Testis (tissue), 3 donors: Measurements from ENCODE around the gene NIN. TPM values are rescaled to one million over a fixed set of nuclear protein-coding genes. Genes with fewer than 3 reads are reported as not detected.

Experiments used
- DNase-seq: peaks from one replicate; pipeline ENCODE4 v3.0.0-alpha.2; 2019
- H3K27ac ChIP-seq, 2 donors: fragments of 200-600 bp; sonication (generic); one replicate each; pipeline ENCODE4 v1.5.1; 2019
- H3K27me3 ChIP-seq: fragments of 200-600 bp; sonication (generic); one replicate; pipeline ENCODE4 v1.5.1; 2019
- H3K36me3 ChIP-seq: fragments of 200-600 bp; sonication (generic); one replicate; pipeline ENCODE4 v1.5.1; 2017; ENCODE audit warnings: low read depth; ENCODE audit errors: missing control alignments
- H3K4me1 ChIP-seq: fragments of 200-600 bp; sonication (generic); one replicate; pipeline ENCODE4 v1.5.1; 2019
- H3K4me3 ChIP-seq, 2 donors: fragments of 200-600 bp; sonication (generic); one replicate each; pipeline ENCODE4 v1.5.1; 2017 to 2019
- H3K9me3 ChIP-seq: fragments of 200-600 bp; sonication (generic); one replicate; pipeline ENCODE4 v1.5.1; 2017
- POLR2A ChIP-seq: fragments of 450-650 bp; IDR thresholded peaks from one replicate; pipeline ENCODE4 v1.6.1; 2017; ENCODE audit warnings: antibody characterized with exemption, mild to moderate bottlenecking, moderate library complexity
- WGBS, 2 donors: methylation state at CpG; one replicate each; pipeline ENCODE4 v1.1.5; 2018; 5-methylcytosine and 5-hydroxymethylcytosine counted together
- intact Hi-C: fragments of 100-400 bp; cut with DNase I; formaldehyde crosslinking; loops from one replicate; pipeline ENCODE4 v1.15.1; 2023; ENCODE audit warnings: low total_unique reads
- polyA plus RNA-seq: library from polyadenylated mRNA; stranded (reverse); fragments of 350-450 nt; fragmentation: Illumina TruSeq; extraction: RNeasy Lipid Tissue Mini Kit (QIAGEN cat#74804); gene quantifications from one replicate; pipeline ENCODE4 v1.2.3, GENCODE V29; 2014; ENCODE audit warnings: low read depth, low replicate concordance; ENCODE audit not compliant: insufficient read depth
- total RNA-seq, 2 donors: library from RNA; depleted of rRNA; stranded (reverse); fragments of >200 nt; gene quantifications; one replicate each; pipeline ENCODE4 v1.2.3, GENCODE V29; 2016
- TF ChIP-seq, protein P1 (sequence below), 3 experiments: fragments of 450-650 bp in 2 of 3; fragments of 200-600 bp in 1 of 3; sonication (generic) in 1 of 3; IDR thresholded peaks; one replicate each; pipeline ENCODE4 v1.5.1; 2016 to 2019; ENCODE audit warnings: antibody characterized with exemption in 3 of 3, mild to moderate bottlenecking in 2 of 3, moderate library complexity in 1 of 3

NIN gene
- total and polyA plus RNA-seq, 3 donors from 2014 or later, result 4.4 to 16.5 (median 9.3) TPM

DNA sequence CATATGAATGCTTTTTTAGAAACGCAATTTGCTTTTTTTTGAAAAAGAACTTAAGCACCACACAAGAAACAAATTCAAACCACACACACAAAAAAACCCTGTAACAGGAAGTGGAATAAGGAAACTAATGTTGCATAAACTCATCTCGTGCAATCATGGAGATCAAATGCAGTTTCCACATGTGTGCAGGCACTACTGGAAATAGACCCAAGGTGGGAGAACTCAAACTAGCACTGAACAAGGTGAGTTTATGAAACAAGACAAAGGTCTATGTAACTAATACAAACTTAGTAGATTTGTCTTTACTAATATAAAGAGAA lies 17.5 kb downstream of the NIN start:
- TF ChIP-seq, protein P1, sequence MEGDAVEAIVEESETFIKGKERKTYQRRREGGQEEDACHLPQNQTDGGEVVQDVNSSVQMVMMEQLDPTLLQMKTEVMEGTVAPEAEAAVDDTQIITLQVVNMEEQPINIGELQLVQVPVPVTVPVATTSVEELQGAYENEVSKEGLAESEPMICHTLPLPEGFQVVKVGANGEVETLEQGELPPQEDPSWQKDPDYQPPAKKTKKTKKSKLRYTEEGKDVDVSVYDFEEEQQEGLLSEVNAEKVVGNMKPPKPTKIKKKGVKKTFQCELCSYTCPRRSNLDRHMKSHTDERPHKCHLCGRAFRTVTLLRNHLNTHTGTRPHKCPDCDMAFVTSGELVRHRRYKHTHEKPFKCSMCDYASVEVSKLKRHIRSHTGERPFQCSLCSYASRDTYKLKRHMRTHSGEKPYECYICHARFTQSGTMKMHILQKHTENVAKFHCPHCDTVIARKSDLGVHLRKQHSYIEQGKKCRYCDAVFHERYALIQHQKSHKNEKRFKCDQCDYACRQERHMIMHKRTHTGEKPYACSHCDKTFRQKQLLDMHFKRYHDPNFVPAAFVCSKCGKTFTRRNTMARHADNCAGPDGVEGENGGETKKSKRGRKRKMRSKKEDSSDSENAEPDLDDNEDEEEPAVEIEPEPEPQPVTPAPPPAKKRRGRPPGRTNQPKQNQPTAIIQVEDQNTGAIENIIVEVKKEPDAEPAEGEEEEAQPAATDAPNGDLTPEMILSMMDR (IDR thresholded peaks at IDR 0.05), result no peak
- TF ChIP-seq POLR2A, result no peak

DNA sequence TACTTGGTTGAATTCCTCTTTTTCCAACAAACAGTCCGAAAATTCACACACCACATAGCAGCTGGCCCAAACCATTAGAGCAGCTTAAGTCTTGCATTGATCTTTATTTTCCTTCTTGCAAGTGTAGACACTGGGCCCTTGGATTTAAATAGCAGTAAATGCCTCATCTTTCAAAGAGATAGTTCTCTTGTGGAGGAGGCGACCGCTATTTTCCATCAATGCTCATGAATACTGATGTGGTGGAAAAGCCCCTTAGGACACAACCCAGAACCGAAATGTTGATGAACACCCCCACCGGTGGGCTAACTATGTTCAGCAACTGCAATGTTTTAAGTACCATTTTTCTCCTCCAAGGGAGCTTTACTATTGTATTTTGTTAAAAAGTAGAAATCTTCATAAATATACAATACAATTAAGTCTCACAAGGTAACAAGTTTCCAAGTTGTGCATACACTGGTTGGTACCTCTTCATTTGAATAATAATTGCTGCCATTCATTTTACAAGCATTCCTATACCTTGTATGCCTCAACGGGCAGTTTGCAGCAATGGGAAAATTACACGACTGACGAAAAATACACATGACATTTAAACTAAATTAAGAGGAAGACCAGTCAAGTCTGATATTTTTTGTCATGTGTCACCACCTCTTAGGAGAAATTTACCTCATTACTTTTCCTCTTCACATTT lies 18.0 kb downstream of the NIN start:
- TF ChIP-seq POLR2A, result no peak
- TF ChIP-seq, protein P1 (IDR thresholded peaks at IDR 0.05), result no peak
- no peaks in the 10 kb centered on the region for H3K36me3 ChIP-seq
- H3K27ac ChIP-seq, result no peak overlapping the region
- no peaks in the 10 kb centered on the region for H3K27me3 ChIP-seq
- no peak for DNase-seq
- no peak overlapping the region for H3K4me3 ChIP-seq
- no peaks in the 10 kb centered on the region for H3K4me1 ChIP-seq
- H3K9me3 ChIP-seq, result no peaks in the 10 kb centered on the region
- intact Hi-C loops, result no loop called here
- 87 to 89% methylated on average over 8 of the region's 8 CpGs for WGBS, 2 donors

More for the DNA sequence above, 17.5 kb downstream of the NIN start:
- DNase-seq, result no peak
- WGBS, 2 donors, result 82 to 88% methylated on average over 2 of the region's 2 CpGs
- Histone ChIP-seq H3K4me1 (no peaks in the 10 kb centered on the region), H3K9me3 (no peaks in the 10 kb centered on the region), H3K4me3 (no peak overlapping the region), H3K27ac (no peak overlapping the region), H3K27me3 (no peaks in the 10 kb centered on the region), H3K36me3 (no peaks in the 10 kb centered on the region)
- intact Hi-C loops, result no loop called here

DNA sequence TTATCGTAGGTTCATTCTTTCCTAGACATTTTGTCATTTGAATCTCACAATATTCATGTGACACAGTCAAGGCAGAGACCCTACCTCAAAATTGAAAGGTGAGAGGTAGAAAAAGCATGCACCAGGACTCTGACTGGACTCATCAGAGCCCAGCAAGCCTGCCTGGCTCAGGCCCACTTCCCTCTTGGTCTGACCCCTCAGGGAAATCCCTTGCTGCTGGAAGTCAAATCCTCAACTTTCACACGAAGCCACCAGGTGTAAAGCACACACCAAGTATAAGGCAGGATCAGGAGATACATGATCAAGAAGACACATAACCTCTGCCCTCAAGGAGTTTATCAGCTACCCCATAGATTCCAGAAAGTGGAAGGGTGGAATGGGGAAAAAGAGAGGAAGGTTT lies 18.8 kb downstream of the NIN start:
- WGBS, 2 donors, result 89 to 93% methylated on average over 2 of the region's 2 CpGs
- no peak overlapping the region for H3K4me3 ChIP-seq
- intact Hi-C loops, result no loop called here
- H3K4me1 ChIP-seq, result no peaks in the 10 kb centered on the region
- no peaks in the 10 kb centered on the region for H3K36me3 ChIP-seq
- H3K27me3 ChIP-seq, result no peaks in the 10 kb centered on the region
- H3K27ac ChIP-seq, result no peak overlapping the region
- no peaks in the 10 kb centered on the region for H3K9me3 ChIP-seq
- DNase-seq, result no peak
- TF ChIP-seq POLR2A, result no peak
- TF ChIP-seq, protein P1 (IDR thresholded peaks at IDR 0.05), result no peak

DNA sequence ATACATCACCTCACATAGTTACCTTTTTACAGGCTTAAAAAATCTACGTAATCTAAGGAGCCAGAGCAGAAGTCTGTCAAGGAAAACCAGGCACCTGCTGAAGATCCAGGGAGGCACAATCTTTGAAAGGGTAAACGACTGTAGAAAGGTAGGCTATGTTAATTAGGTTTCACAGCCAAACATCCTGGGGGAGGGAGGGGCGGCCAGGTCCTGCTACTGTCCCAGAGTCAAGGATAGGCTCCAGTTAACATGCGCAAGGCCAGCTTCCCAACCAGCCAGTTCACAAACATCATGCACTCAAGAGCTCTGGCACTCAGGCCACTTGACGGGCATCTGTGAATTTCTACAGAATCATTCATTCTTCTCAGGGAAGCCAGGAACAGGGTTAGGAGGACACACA lies 22.9 kb downstream of the NIN start:
- DNase-seq, result no peak
- Histone ChIP-seq H3K4me1 (no peaks in the 10 kb centered on the region), H3K9me3 (no peaks in the 10 kb centered on the region), H3K27ac (no peak overlapping the region), H3K4me3 (no peak overlapping the region), H3K27me3 (no peaks in the 10 kb centered on the region), H3K36me3 (no peaks in the 10 kb centered on the region)
- no peak for TF ChIP-seq POLR2A
- TF ChIP-seq, protein P1 (IDR thresholded peaks at IDR 0.05), result no peak
- intact Hi-C loops, result no loop called here
- 78 to 82% methylated on average over 5 of the region's 5 CpGs for WGBS, 2 donors
